ENCODE data around the gene MAPK12. TPM values are rescaled to one million over a fixed set of nuclear protein-coding genes. Genes with fewer than 3 reads are reported as not detected.

Gene MAPK12
- total and polyA plus RNA-seq, 2 of the 4 experiments (the other 2 are of a cell fraction) = 41.0 to 56.3 TPM

GRCh38 chr22:50309601-50309991 is 48.1 kb upstream of the MAPK12 start:
- no peak overlapping the region for H2BK120ac ChIP-seq (ENCODE audit: low read depth, low read length)
- H3K27ac ChIP-seq (ENCODE audit: insufficient read depth, low read length) = no peak overlapping the region
- no peak overlapping the region for H2BK20ac ChIP-seq (ENCODE audit: low read depth, low read length)
- H3K4ac ChIP-seq (ENCODE audit: low read depth, low read length) = peak overlapping the region; percentile 96; the same call in 1 of the 2 replicates
- H2AFZ ChIP-seq (replicated peaks; ENCODE audit: low read length, poor library complexity) = peak overlapping the region; percentile 81
- TF ChIP-seq BHLHE40 (IDR thresholded peaks at IDR 0.05; ENCODE audit: low read depth, low read length) = no peak
- no peak for TF ChIP-seq RAD21 (IDR thresholded peaks at IDR 0.05; ENCODE audit: low read length)
- TF ChIP-seq CTCF (conservative IDR thresholded peaks at IDR 0.05; ENCODE audit: low read depth, low read length) = no peak
- TF ChIP-seq FOS (IDR thresholded peaks at IDR 0.05; ENCODE audit: low read depth, low read length) = no peak
- no peak for TF ChIP-seq SMC3 (IDR thresholded peaks at IDR 0.05; ENCODE audit: low read depth, low read length)
- TF ChIP-seq POLR2A (IDR thresholded peaks at IDR 0.05; ENCODE audit: low read depth, low read length) = no peak
- no peak for TF ChIP-seq CEBPB (IDR thresholded peaks at IDR 0.05; ENCODE audit: low read depth, low read length)
- no peak for TF ChIP-seq USF2 (IDR thresholded peaks at IDR 0.05; ENCODE audit: low read depth, low read length)
- H3K36me3 ChIP-seq (ENCODE audit: control insufficient read depth, insufficient read depth, low read length) = peaks cover 7% of the 10 kb centered on the region; the same call in 1 of the 2 replicates
- no peak overlapping the region for H3K23ac ChIP-seq (ENCODE audit: low read depth, low read length)
- H4K5ac ChIP-seq (ENCODE audit: low read depth, low read length) = no peak overlapping the region
- dilution Hi-C loops (cut with HindIII; ENCODE audit: low sequenced_read_pairs, unreplicated experiment) = no loop called here
- peaks cover 23% of the 10 kb centered on the region for H3K4me1 ChIP-seq (ENCODE audit: control insufficient read depth, insufficient read depth, low read length)
- no peak overlapping the region for H3K18ac ChIP-seq (ENCODE audit: low read depth, low read length)
- H4K91ac ChIP-seq (ENCODE audit: insufficient read depth, low read depth, low read length) = no peak overlapping the region; the same call in 1 of the 2 replicates
- no peak overlapping the region for H2BK15ac ChIP-seq (ENCODE audit: low read depth, low read length)
- WGBS, 2 experiments (ENCODE audit: extremely low coverage in 2 of 2, insufficient read length in 1 of 2) = no CpG with 5 or more reads among the region's 7 CpGs
- no peak for DNase-seq
- H3K4me2 ChIP-seq (ENCODE audit: low read depth, low read length) = no peak overlapping the region
- peak overlapping the region; percentile 65 for H2AK9ac ChIP-seq (replicated peaks; ENCODE audit: low read depth, low read length, poor library complexity)
- H3K14ac ChIP-seq (replicated peaks; ENCODE audit: low read depth, low read length) = no peak overlapping the region
- in situ Hi-C loops (cut with MboI; ENCODE audit: low sequenced_read_pairs) = no loop called here
- intact Hi-C loops (cut with micrococcal nuclease) = loop anchor here (5.0 kb wide), 1 partner anchor 37 kb away; the partner anchor contains the start of gene MAPK11
- peaks cover 0 to 27% of the 10 kb centered on the region in 2 experiments; a peak in 1 of 4 replicates for H3K79me1 ChIP-seq (ENCODE audit: low read depth in 1 of 2, low read length in 2 of 2)
- no peaks in the 10 kb centered on the region for H3K9me3 ChIP-seq (ENCODE audit: control insufficient read depth, insufficient read depth, low read length)
- no peak overlapping the region for H3K4me3 ChIP-seq (ENCODE audit: insufficient read depth, low read depth, low read length)
- ATAC-seq (ENCODE audit: low read depth) = no peak
- peak overlapping the region; percentile 95 for H2AK5ac ChIP-seq (ENCODE audit: low read depth, low read length)
- peaks cover 17% of the 10 kb centered on the region for H4K20me1 ChIP-seq (ENCODE audit: insufficient read depth, low read length)
- H3K56ac ChIP-seq (ENCODE audit: extremely low read depth, insufficient read depth, low read length) = no peak overlapping the region
- POLR2A ChIA-PET (ENCODE audit: unreplicated experiment) = interaction anchor here (1.4 kb wide), 1 partner anchor 14 kb away, joined by 4 read pairs; no protein-coding TSS in a partner anchor
- no TSS peak for BruUV-seq (replicated peaks)
- H3K9me1 ChIP-seq (ENCODE audit: insufficient read depth, low read length) = peaks cover 14% of the 10 kb centered on the region; the same call in 1 of the 2 replicates
- H3K27me3 ChIP-seq (ENCODE audit: control insufficient read depth, insufficient read depth, low read length) = no peaks in the 10 kb centered on the region
- no peak overlapping the region; a peak in 1 of 4 replicates for H4K8ac ChIP-seq (ENCODE audit: low read depth in 2 of 2, low read length in 2 of 2)
- no peak overlapping the region for H2BK5ac ChIP-seq (ENCODE audit: low read depth, low read length, poor library complexity, severe bottlenecking)
- no peak overlapping the region for H3K9ac ChIP-seq (ENCODE audit: low read depth, low read length)
- CTCF ChIA-PET = no interaction called here
